Skin epidermis (tissue), 12 donors: ENCODE results near the gene LAPTM4A.
A peak's percentile ranks its signal among the peaks of the same experiment; 100 is the strongest.

Experiments
- H3K27ac ChIP-seq, 21 experiments: fragments of 200-600 bp; sonication (generic) in 11 of 21; one replicate each; pipeline ENCODE4 v1.5.0; 2020; ENCODE audit warnings: mild to moderate bottlenecking in 3 of 21, inconsistent platforms in 2 of 21, moderate library complexity in 2 of 21
- H3K4me3 ChIP-seq, 7 experiments: fragments of 200-600 bp; sonication (generic) in 2 of 7; one replicate each; pipeline ENCODE4 v1.5.0; 2020; ENCODE audit warnings: inconsistent platforms in 2 of 7, mild to moderate bottlenecking in 2 of 7, moderate library complexity in 1 of 7

The LAPTM4A gene

DNA sequence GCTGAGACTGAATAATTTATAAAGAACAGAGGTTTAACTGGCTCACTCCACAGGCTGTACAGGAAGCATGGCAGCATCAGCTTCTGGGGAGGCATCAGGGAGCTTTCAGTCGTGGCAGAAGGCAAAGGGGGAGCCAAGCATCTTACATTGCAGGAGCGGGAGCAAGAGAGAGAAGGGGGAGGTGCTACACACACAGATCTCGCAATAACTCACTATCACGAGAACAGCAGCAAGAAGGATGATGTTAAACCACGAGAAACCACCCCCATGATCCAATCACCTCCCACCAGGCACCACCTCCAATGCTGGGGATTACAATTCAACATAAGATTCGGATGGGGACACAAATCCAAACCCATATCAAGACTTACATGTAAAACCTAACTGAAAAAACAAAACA lies 21.2 kb downstream of the LAPTM4A start:
- H3K27ac ChIP-seq: no peak overlapping the region
- H3K4me3 ChIP-seq: no peak overlapping the region

DNA sequence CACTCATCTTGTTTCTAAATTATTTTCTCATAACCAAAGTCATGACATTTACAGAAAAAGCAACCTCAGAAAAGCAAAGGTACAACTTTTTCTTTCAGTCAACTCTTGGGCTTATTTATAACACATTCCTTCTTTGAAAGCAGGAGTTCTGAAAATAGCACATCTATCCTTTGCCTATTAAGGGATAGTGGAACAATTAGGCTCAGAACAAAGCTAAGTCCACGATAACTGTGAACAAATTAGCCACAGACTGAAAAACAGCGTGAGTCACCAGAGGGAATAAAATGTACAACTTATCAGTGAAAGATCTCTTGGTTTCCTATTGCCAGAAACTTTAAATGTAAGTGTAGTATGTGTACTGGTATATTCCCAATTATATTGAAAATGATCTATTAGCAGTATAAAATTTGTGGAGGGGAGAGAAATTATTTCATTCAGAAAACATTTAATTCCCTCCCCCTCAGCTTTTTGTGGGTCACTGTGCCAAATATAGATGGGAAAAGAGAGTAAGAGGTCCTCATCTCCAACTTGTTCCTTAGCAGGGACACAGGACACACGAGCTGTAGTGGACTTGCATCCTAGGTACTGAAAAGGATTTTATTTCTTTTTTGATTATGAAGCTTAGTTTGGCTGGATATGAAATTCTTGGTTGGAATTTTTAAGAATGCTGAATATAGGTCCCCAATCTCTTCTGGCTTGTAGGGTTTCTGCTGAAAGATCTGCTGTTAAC lies 23.6 kb downstream of the LAPTM4A start:
- no peak overlapping the region for H3K4me3 ChIP-seq

DNA sequence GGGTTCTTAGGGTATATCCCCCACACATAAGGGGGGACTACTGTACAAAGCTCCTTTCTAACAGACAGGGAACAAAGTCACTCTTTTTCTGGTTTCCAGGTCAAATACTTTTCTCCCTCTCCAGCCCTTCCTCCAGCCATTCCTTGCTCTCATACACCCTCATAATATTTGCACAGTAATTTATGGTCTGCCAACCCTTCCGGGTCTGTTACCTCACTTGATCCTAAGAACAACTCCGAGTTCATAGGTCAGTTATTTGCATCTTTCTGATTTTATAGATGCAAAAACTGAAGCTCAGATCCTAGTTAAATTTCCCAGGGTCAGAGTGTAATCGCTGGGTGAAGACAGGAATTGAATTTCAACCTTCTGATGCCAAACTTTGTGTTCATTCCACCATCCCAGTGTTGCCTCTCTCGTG lies 24.2 kb downstream of the LAPTM4A start:
- Histone ChIP-seq H3K4me3 (no peak overlapping the region), H3K27ac (no peak overlapping the region)

More for the DNA sequence above, 23.6 kb downstream of the LAPTM4A start:
- no peak overlapping the region for H3K27ac ChIP-seq

DNA sequence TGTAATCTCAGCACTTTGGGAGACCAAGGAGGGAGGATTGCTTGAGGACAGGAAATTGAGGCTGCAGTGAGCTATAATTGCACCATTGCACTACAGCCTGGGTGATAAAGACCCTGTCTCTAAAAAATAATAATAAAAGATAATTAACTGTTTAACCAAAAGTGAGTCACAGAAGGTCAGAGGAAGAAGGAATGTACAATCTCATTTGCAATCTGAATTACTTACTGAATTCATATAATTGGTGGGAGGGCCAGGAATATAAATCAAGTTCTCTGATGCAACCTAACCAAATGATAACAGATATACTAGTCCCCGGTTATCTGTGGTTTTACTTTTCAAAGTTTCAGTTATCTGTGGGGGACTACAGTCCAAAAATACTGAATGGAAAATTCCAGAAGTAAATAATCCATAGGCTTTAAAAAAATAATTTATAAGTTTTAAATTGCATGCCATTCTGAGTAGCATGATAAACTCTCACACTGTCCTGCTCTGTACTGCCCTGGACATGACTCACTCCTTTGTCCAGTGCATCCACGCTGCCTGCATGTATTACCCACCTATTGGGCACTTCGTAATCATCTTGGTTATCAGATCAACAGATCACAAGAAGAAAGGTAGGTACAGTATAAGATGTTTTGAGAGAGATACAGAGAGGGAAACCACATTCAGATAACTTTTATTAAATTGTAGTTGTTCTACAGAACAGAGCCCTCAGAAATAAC lies 26.2 kb downstream of the LAPTM4A start:
- no peak overlapping the region for H3K4me3 ChIP-seq
- H3K27ac ChIP-seq: no peak overlapping the region

DNA sequence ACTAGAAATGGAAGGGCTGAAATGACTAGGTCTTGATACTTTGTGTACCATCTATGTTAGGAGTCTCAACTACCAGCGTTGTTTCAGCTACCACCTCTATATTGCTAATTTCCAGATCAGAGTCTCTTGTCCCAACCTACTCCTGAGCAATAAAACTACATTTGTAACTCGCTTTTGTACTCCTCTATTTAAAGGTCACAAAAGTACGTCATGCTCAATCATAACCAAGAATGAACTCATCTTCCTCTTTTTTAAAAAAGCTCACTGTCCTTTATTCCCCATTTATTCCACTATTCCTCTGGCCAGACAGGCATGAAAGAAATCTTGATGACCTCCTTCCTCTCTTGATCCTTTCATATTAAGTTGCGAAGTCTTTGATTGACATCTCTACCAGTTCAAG lies 27.7 kb downstream of the LAPTM4A start:
- Histone ChIP-seq H3K27ac (no peak overlapping the region), H3K4me3 (no peak overlapping the region)

DNA sequence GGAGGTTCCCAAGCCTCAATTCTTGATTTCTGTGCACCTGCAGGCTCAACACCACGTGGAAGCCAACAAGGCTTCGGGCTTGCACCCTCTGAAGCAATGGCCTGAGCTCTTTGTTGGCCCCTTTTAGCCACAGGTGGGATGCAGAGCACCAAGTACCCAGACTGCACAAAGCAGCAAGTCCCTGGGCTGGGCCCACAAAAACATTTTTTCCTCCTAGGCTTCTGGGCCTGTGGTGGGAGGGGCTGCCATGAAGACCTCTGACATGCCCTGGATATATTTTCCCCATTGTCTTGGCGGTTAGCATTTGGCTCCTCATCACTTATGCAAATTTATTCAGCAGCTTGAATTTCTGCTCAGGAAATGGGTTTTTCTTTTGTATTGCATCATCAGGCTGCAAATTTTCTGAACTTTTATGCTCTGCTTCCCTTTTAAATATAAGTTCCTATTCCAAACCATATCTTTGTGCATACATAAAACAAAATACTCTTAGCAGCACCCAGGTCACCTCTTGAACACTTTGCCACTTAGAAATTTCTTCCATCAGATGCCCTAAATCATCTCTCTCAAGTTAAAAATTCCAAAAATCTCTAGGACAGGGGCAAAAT lies 29.9 kb downstream of the LAPTM4A start:
- H3K4me3 ChIP-seq: no peak overlapping the region

DNA sequence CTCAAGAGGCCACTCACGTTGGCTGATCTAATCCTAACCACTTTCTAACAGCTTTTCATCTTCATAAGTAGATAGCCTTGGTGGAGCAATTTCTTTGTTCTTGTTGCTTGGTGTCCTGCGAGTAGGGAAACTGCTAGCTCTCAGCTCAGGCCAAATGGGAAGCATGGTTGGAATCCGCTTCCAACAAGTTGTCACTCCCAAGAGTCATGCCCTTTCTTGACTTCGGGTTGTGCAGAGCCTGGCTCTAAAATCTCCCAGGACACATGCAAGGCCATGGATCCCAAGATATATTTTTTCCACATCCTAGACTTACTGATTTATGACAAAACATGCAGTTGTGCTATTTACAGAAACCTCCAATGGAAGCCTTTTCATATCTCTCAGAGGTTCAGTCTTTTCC lies 31.7 kb downstream of the LAPTM4A start:
- Histone ChIP-seq H3K27ac (no peak overlapping the region), H3K4me3 (no peak overlapping the region)

More for the DNA sequence above, 29.9 kb downstream of the LAPTM4A start:
- H3K27ac ChIP-seq: no peak overlapping the region

DNA sequence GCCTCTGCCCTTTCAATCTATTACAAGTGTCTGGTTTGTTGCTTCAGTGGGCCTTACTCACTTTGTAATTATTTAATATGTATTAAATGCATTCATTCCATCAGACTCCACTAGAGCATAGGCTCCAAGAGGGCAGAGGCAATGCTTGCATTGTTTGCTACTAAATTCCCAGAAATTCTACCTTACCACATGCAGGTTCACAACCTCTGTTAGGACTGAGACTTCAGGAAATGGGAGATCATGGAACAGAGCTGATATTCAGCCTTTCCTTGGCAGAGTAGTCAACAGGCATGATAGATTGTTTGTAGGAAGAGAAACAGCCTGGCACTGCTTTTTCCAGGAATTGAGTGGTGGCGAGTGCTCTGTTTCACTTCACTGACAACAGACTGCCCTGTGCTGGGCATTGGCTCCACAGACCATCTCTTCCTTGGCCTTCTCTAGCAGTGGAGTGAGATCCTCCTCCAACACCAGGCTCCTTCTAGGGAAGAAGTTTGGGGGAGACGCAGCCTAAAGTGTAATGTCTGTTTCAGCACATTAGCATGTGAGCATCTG lies 32.8 kb downstream of the LAPTM4A start:
- H3K4me3 ChIP-seq: no peak overlapping the region
- no peak overlapping the region for H3K27ac ChIP-seq

DNA sequence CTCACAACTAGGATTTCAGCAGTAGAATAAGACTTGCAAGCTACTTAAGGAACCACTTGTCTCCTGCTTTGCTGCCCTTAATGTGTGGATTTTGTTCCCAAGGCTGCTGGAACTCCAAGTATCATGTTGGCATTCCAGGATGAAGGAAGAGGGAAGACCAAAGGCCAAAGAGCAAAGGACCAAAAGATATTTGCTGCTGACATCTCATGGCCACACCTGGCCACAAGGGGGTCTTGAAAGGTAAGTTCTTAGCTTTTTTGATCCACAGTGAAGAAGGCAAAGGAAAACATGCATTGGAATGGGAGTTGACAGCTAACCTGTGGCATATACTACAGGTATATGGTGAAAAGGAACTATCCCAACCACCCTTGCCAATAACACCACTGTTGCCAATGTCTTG lies 35.1 kb downstream of the LAPTM4A start:
- H3K27ac ChIP-seq: no peak overlapping the region
- no peak overlapping the region for H3K4me3 ChIP-seq

DNA sequence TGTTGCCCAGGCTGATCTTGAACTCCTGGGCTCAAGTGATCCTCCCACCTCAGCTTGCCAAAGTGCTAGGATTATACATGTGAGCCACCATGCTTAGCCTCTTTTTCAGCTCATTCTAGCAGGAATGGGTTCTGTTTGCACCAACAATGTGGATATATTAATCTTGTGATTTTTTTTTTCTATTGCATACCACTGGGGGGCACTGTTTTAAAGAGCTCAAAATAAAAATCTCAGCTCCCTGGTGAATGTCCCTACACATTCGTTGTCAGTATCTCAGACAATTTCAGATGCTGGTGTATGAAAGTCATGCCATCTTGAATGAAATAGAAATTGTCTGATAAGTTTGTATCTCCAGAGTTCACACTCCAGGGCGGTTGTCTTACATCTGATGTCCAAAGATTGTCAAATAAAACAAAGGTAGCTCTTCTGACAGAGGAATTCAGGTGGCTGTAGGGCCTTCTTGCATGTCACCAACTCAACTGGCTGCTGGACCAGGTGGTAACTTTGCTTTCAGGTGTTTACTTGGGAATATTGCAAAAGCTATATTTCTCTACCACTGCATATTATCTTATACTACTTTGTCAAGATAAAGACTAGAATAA lies 35.8 kb downstream of the LAPTM4A start:
- H3K4me3 ChIP-seq: no peak overlapping the region
- no peak overlapping the region for H3K27ac ChIP-seq

DNA sequence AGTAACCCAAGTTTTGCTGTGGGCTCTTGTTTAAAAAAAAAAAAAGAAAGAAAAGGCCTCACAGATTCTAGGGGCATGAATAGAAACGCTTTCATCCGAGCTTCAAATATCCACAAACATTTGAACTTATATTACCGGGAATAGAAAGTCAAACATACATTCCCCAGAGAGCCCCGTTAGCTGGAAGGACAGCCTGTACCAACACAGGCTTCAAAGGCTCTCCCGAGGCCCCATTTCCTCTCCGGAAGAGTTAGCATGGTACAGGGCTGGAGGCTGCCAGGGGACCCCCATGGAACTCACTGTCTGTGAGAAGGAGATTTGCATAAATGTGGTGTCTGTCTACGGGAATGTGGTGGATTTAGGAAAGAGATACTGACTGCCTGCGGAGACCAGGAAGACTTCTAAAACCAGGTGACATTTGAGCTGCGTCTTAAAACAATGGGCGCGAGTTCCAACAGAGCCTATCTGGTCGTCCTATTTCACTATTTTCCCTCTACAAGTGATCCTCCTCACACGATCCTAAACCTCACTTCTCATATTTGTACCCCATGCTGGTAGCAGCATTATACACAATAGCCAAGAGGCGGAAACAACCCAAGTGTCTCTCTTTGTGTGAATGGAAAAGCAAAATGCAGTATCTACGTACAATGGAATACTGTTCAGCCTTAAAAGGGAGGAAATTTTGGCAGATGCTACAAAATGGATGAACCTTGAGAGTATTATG lies 38.1 kb downstream of the LAPTM4A start:
- H3K27ac ChIP-seq: peak overlapping the region in 14 of 21 experiments; percentile 1 to 86 (median 72)

DNA sequence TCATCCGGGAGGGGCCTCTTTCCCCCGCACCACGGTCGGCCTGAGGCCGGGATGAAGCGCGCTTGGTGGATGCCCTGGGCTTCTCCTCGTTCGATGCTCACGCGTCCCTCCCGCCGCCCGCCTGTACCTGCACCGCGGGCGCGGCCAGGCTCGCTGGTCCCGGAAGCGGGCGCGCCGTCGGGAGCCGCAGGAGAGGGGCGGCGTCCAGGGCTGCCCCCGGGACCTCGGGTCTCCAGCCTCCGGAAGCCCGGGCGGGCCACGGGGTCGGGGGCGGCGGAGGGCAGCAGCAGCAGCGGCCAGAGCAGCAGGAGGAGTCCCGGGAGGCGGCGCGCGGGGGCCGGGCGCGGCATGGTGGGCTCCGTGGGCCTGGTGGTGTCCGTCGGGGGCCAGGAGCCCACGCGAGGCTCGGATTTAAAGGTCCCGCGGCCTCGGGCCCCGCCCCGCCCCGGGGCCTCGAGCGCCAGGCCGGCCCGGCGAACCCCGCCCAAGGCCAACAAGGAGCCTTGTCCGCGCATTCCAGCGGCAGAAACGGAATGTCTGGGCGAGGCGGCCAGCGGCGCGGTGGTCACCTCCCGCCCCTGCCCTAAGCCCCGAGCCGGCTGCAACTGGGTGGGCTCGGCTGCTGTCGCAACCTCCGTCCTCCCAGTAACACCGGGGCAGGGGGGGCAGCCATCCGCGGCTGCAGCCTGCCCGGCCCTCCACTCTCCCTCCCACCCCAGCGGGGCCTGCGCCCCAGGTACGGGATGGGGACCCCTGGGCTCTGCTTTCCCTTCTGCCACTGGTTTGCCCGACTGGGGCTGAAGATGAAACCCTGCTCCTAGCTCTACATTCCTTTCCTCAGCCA lies 38.9 kb downstream of the LAPTM4A start, which contains the start of gene MATN3:
MATN3 (minus strand) TSS at position 387 of the 844 bp plus-strand sequence; CDS start at position 350, 37 bp downstream.
- Histone ChIP-seq H3K4me3 (peak within 1 kb of the TSS; percentile 30 to 52 (median 48)), H3K27ac (peak within 1 kb of the TSS in 17 of 21 experiments; percentile 1 to 86 (median 56))

More for the DNA sequence above, 38.1 kb downstream of the LAPTM4A start:
- peak overlapping the region; percentile 30 to 52 (median 48) for H3K4me3 ChIP-seq

DNA sequence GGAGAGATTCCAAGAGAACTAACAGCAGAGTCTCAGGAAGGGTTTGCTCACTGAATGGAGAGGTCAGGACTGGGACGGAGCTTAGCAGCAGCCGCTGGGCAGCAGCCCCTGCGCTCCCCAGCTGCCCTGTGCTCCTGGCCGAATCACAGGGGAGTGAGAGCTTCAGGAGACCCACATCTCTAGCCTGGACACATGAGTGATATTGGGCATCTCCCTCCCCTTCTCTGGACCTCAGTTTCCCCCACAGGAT lies 39.5 kb downstream of the LAPTM4A start:
- Histone ChIP-seq H3K4me3 (peak overlapping the region; percentile 30 to 52 (median 48)), H3K27ac (peak overlapping the region in 4 of 21 experiments; percentile 14 to 81 (median 65))

DNA sequence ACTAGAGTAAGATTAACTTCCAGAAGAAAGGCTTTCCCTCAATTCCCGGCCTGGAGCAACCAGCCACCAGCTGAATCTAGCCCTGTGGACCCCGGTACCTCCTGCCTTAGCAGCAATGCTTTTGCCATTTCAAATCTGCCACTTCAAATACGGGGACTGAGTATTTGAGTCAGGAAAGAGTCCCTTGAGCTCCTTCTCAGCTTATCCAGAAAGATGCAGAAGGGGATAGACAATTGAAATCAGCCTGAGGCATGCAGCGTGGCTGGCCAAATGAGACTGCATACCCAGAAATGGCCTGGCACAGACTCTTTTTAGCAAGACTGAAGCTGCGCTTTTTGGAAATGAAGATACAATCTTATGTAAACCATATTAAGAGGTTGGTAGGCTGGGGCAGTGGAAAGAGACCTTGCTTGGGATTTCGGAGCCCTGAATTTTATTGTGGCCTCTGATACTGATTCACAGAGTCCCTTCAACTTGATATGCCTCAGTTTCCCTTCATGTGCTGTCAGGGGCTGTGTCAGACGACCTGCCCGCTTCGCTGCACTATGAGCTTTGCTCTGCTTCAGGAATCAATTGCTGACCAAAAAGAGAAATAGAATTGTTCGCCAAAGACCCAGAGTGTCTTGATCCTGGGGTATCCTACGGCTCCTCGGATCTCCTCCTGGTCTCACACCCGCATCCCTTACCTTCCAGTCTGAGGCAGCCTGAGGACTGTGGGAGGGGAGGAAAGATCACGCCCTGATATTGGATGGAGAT lies 40.0 kb downstream of the LAPTM4A start:
- Histone ChIP-seq H3K27ac (no peak overlapping the region), H3K4me3 (peak overlapping the region in 2 of 7 experiments; percentile 40 to 52)

DNA sequence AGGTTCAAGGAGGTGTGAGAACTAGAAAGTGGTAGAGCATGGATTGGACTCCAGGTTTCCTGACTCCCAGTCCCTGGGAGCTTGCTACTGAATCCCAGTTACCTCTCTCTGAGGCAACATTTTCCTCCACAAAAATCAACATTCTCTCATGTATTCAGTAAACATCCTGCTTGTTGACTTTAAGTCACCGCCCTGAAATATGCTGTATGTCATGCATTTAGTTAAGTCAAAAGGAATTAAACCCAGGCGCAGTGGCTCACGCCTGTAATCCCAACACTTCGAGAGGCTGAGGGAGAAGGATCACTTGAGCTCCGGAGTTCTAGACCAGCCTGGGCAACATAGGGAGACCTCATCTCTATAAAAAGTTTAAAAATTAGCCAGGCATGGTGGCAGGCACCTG lies 42.7 kb downstream of the LAPTM4A start:
- no peak overlapping the region for H3K27ac ChIP-seq
- no peak overlapping the region for H3K4me3 ChIP-seq

DNA sequence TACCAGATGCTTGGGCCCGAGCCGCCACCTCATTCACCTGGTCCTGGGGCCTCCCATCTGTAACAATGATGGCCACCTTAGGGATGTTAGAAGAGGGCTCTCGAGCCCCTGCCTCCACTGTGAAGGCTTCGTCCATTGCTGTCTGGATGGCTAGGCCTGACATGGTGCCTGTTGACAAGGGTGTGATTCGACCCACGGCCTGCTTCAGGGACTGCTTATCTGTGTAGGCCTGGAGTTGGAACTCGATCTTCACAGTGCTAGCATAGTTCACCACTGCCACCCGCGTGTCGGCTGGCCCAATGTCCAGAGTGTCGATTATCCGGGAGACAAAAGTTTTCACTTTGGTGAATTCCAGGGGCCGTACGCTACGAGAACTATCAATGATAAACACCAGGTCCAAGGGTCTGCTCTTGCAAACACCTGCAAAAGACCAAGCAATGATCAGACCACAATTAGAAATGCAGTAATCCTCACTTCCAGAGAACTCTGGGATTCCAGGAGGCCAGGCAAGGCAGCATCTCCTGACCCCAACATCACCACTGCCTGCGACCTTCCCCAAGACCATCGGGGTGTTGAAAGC lies 45.4 kb downstream of the LAPTM4A start:
- no peak overlapping the region for H3K27ac ChIP-seq
- no peak overlapping the region for H3K4me3 ChIP-seq

DNA sequence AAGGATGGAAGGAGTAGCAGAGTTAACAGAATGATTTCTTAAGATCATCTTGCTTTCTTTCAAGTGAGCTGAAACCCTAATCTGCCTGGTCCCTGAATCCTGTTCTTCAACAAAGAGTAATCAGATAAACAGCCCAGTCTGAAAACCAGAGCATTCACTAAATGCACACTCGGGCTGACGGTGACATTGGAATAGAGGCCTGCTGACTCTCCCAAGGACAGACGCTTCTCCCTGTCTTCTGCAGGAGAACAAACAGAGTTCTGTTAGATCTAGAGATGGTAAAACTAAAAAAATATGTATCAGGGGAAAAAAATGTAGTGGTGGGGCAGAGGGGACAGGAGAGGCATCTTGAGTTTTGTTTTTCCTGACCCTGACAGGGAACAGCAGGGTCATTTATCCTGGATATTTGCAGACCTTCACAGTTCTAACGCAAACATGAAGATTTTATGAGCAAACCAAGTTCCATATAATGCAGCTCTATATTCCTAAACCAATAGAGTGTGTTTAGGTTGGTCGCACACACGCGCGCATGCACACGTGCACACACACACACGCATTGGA lies 46.3 kb downstream of the LAPTM4A start:
- Histone ChIP-seq H3K4me3 (no peak overlapping the region), H3K27ac (no peak overlapping the region)
